ENCODE data around the gene ITIH1. TPM values are rescaled to one million over a fixed set of nuclear protein-coding genes. Genes with fewer than 3 reads are reported as not detected.

Gene ITIH1
- polyA plus RNA-seq, 1 experiment, result not detected

DNA sequence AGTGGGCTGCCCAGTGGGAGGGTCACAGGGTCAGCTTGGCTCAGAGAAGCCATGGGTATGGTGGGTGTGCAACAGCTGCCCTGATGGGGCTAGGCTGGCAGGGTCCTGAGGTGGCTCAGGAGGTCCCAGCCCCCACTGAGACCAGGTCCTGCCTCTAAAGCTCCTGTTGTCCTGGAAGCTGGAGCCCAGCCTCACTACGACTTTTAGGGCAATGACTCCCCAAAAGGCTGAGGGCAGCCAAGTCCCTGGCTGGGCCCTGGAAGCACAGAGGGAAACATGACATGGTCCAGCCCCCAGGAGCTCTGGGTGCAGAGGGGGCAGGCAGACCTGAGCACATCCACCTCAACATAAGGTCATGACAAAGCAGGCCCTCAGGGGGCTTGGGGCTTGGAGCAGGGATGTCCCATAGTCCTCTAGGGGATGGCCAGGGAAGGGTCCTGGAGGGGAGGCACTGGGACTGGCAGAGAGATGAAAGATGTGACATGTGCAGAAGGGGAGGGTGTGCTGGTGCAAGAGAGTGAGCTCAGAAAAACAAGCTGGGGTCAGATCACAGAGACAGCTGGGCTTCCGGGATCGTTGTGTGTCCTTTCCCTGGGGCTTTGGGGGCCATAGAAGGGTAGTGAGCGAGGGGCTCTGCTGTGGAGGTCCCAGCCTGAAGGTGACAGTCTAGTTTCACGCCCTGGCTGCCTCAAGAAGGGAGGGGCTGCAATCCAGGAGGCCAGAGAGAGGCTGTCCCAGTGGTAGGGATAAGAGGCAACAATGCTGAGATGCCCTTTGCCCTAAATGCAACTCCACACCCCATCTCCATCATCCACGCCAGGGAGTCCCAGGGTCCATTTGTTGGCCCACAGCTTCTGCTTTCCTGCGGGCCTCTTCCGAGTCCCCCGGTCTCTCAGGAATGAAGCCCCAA is 16.6 kb downstream of the ITIH1 start:
- POLR2A ChIA-PET, result no interaction called here
- DNase-seq (ENCODE audit: low read depth, low spot score), result no peak
- CTCF ChIA-PET, result interaction anchor here (1.8 kb wide), 1 partner anchor 27 kb away, joined by 4 read pairs; no protein-coding TSS in a partner anchor

GRCh38 chr3:52794612-52795099 is 17.3 kb downstream of the ITIH1 start, which contains the start of gene ITIH3:
Gene ITIH3 (plus strand): TSS chr3:52794796. CDS start chr3:52794804, 8 bp downstream.
- ChIA-PET POLR2A (no interaction called here), CTCF (interaction anchor here (1.8 kb wide), 1 partner anchor 26 kb away, joined by 4 read pairs; no protein-coding TSS in a partner anchor)
- TF ChIP-seq, protein P1, sequence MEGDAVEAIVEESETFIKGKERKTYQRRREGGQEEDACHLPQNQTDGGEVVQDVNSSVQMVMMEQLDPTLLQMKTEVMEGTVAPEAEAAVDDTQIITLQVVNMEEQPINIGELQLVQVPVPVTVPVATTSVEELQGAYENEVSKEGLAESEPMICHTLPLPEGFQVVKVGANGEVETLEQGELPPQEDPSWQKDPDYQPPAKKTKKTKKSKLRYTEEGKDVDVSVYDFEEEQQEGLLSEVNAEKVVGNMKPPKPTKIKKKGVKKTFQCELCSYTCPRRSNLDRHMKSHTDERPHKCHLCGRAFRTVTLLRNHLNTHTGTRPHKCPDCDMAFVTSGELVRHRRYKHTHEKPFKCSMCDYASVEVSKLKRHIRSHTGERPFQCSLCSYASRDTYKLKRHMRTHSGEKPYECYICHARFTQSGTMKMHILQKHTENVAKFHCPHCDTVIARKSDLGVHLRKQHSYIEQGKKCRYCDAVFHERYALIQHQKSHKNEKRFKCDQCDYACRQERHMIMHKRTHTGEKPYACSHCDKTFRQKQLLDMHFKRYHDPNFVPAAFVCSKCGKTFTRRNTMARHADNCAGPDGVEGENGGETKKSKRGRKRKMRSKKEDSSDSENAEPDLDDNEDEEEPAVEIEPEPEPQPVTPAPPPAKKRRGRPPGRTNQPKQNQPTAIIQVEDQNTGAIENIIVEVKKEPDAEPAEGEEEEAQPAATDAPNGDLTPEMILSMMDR (IDR thresholded peaks at IDR 0.05; ENCODE audit: low read depth, low read length), result no peak
- DNase-seq (ENCODE audit: low read depth, low spot score), result no peak
- Histone ChIP-seq H3K4me3 (ENCODE audit: low read depth, low read length) (no peak within 1 kb of the TSS), H3K27me3 (ENCODE audit: control insufficient read depth, insufficient read depth, low read length) (peaks cover 10% of the 10 kb centered on the region), H3K9me3 (ENCODE audit: control insufficient read depth, insufficient read depth, low read length) (no peaks in the 10 kb centered on the region; the same call in 1 of the 2 replicates), H3K27ac (ENCODE audit: low read depth, low read length) (no peak within 1 kb of the TSS)

More for the DNA sequence above, 16.6 kb downstream of the ITIH1 start:
- Histone ChIP-seq H3K9me3 (ENCODE audit: control insufficient read depth, insufficient read depth, low read length) (no peaks in the 10 kb centered on the region; the same call in 1 of the 2 replicates), H3K27ac (ENCODE audit: low read depth, low read length) (no peak overlapping the region), H3K27me3 (ENCODE audit: control insufficient read depth, insufficient read depth, low read length) (peaks cover 10% of the 10 kb centered on the region), H3K4me3 (ENCODE audit: low read depth, low read length) (no peak overlapping the region)
- TF ChIP-seq, protein P1 (IDR thresholded peaks at IDR 0.05; ENCODE audit: low read depth, low read length), result no peak

GRCh38 chr3:52795298-52795900 is 18.0 kb downstream of the ITIH1 start:
- CTCF ChIA-PET, result interaction anchor here (1.8 kb wide), 1 partner anchor 25 kb away, joined by 4 read pairs; no protein-coding TSS in a partner anchor
- Histone ChIP-seq H3K27ac (ENCODE audit: low read depth, low read length) (no peak overlapping the region), H3K27me3 (ENCODE audit: control insufficient read depth, insufficient read depth, low read length) (peaks cover 10% of the 10 kb centered on the region), H3K9me3 (ENCODE audit: control insufficient read depth, insufficient read depth, low read length) (no peaks in the 10 kb centered on the region; the same call in 1 of the 2 replicates), H3K4me3 (ENCODE audit: low read depth, low read length) (no peak overlapping the region)
- DNase-seq (ENCODE audit: low read depth, low spot score), result no peak
- TF ChIP-seq, protein P1 (IDR thresholded peaks at IDR 0.05; ENCODE audit: low read depth, low read length), result no peak
- POLR2A ChIA-PET, result no interaction called here

- Histone ChIP-seq H3K27me3 (ENCODE audit: control insufficient read depth, insufficient read depth, low read length) (peaks cover 3% of the 10 kb centered on the region), H3K9me3 (ENCODE audit: control insufficient read depth, insufficient read depth, low read length) (no peaks in the 10 kb centered on the region; the same call in 1 of the 2 replicates), H3K27ac (ENCODE audit: low read depth, low read length) (no peak overlapping the region), H3K4me3 (ENCODE audit: low read depth, low read length) (no peak overlapping the region)
- CTCF ChIA-PET, result no interaction called here
- POLR2A ChIA-PET, result no interaction called here
- DNase-seq (ENCODE audit: low read depth, low spot score), result no peak
- TF ChIP-seq, protein P1 (IDR thresholded peaks at IDR 0.05; ENCODE audit: low read depth, low read length), result no peak
These were observed 19.0 kb downstream of the ITIH1 start for GRCh38 chr3:52796411-52796810.
